Measurements from ENCODE around the gene NEFH. TPM values are rescaled to one million over a fixed set of nuclear protein-coding genes. Genes with fewer than 3 reads are reported as not detected.

NEFH gene
- total RNA-seq, 1 donor from 2014 or later, result 27.1 TPM

DNA sequence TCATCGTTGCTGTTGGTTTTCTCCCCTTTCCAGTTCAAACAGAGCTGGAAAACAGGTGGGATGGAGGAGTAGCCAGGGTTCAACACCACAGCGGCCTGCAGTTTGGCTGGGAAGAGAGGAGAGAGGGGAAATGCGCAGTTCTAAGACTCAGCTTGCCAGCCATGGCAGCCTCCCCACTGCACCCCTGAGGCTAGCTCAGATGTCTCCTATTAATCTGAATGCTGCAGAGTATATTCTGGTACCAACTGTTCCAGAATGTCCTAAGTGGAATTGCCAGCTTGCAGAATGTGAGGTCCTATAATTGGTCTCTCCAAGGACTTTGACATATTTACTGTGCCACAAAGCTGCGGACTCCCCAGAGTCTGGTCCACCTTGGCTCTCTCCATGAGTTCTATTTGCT, 32.0 kb downstream of the NEFH start:
- TF ChIP-seq, protein P1, sequence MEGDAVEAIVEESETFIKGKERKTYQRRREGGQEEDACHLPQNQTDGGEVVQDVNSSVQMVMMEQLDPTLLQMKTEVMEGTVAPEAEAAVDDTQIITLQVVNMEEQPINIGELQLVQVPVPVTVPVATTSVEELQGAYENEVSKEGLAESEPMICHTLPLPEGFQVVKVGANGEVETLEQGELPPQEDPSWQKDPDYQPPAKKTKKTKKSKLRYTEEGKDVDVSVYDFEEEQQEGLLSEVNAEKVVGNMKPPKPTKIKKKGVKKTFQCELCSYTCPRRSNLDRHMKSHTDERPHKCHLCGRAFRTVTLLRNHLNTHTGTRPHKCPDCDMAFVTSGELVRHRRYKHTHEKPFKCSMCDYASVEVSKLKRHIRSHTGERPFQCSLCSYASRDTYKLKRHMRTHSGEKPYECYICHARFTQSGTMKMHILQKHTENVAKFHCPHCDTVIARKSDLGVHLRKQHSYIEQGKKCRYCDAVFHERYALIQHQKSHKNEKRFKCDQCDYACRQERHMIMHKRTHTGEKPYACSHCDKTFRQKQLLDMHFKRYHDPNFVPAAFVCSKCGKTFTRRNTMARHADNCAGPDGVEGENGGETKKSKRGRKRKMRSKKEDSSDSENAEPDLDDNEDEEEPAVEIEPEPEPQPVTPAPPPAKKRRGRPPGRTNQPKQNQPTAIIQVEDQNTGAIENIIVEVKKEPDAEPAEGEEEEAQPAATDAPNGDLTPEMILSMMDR (IDR thresholded peaks at IDR 0.05; ENCODE audit: partially characterized antibody, unreplicated experiment), result no peak
- Mint-ChIP-seq H3K27me3 (ENCODE audit: unreplicated experiment) (peaks cover 2% of the 10 kb centered on the region), H3K4me1 (ENCODE audit: low read depth, unreplicated experiment) (no peaks in the 10 kb centered on the region), H3K9me3 (ENCODE audit: unreplicated experiment) (peaks cover 3% of the 10 kb centered on the region), H3K36me3 (ENCODE audit: unreplicated experiment) (no peaks in the 10 kb centered on the region), H3K27ac (ENCODE audit: unreplicated experiment) (no peak overlapping the region), H3K4me3 (ENCODE audit: unreplicated experiment) (no peak overlapping the region)
- DNase-seq, result no peak

DNA sequence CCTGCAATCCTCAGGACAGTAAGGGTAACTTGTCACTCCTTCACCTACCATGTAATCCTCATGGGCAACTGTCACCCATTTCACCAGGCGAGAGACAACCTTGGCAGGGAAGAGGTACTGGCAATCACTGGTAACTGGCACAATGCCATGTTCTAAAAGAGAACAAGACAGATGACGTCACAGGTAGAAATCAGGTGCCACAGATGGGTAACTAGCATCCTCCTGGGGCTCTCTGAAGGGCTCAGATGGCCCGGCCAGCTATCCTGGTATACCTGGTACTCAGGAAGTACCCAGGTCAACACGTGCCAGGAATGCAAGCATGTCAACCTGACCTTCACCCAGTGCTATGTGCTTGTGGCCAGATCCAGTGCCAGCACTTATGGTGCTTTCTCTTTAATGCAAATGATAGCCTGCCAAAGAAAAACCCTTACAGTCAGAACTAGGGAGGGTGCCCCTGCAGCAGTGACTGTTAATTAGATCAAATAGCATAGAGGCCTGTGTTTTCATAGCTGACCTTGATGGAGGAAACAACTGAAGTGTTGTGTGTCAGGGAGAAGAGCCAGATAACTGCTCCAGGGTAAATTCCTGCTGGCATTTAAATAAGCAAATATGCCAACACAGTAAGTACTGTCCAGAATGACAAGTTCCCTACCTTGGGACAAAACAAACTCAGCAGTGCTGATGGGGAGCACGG, 37.3 kb downstream of the NEFH start:
- no peak overlapping the region for H3K4me3 Mint-ChIP-seq (ENCODE audit: unreplicated experiment)
- TF ChIP-seq, protein P1 (IDR thresholded peaks at IDR 0.05; ENCODE audit: partially characterized antibody, unreplicated experiment), result no peak
- no peak overlapping the region for H3K27ac Mint-ChIP-seq (ENCODE audit: unreplicated experiment)
- no peaks in the 10 kb centered on the region for H3K36me3 Mint-ChIP-seq (ENCODE audit: unreplicated experiment)
- H3K4me1 Mint-ChIP-seq (ENCODE audit: low read depth, unreplicated experiment), result no peaks in the 10 kb centered on the region
- no peak for DNase-seq
- no peaks in the 10 kb centered on the region for H3K27me3 Mint-ChIP-seq (ENCODE audit: unreplicated experiment)
- H3K9me3 Mint-ChIP-seq (ENCODE audit: unreplicated experiment), result peaks cover 3% of the 10 kb centered on the region

DNA sequence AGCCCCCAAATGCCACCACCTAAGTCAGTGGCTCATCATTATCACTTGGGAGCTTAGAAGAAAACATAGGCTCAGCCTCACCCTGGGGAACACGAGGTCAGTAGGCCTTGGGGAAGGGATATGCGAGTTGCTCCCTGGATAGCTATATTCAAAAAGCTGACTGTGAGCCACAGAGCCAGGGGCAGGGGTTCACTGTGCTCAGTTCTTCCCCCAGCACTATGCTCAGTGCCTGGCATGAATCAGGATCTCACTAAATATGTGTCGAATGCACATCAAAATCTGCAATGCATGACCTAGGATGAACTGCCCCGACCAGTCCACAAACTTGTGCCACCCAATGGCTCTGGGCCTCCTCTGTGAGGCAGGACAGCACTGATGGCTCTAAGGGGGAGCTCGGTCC, 38.4 kb downstream of the NEFH start:
- H3K9me3 Mint-ChIP-seq (ENCODE audit: unreplicated experiment), result peaks cover 3% of the 10 kb centered on the region
- H3K4me1 Mint-ChIP-seq (ENCODE audit: low read depth, unreplicated experiment), result no peaks in the 10 kb centered on the region
- TF ChIP-seq, protein P1 (IDR thresholded peaks at IDR 0.05; ENCODE audit: partially characterized antibody, unreplicated experiment), result no peak
- H3K27me3 Mint-ChIP-seq (ENCODE audit: unreplicated experiment), result no peaks in the 10 kb centered on the region
- H3K4me3 Mint-ChIP-seq (ENCODE audit: unreplicated experiment), result no peak overlapping the region
- H3K27ac Mint-ChIP-seq (ENCODE audit: unreplicated experiment), result no peak overlapping the region
- DNase-seq, result no peak
- peaks cover 3% of the 10 kb centered on the region for H3K36me3 Mint-ChIP-seq (ENCODE audit: unreplicated experiment)

DNA sequence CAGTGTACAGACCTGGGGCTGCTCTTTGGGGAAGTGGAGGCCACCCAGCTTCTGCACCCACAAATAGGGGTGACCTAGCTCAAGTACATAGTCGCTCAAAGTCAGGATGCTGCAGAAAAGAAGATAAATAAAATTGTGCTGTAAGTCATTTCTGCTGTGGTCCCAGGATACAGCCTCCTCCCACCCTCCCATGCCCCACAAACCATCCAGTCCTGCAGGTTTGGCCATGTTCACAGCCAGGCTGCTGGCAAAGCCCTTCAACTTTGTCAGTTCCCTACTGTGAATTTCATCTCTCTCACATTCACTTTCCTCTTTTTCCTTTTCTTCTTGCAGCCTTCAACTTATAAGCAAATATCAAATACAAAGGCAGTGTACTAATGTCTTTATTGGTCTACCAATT, 40.0 kb downstream of the NEFH start:
- DNase-seq, result no peak
- Mint-ChIP-seq H3K27me3 (ENCODE audit: unreplicated experiment) (no peaks in the 10 kb centered on the region), H3K27ac (ENCODE audit: unreplicated experiment) (no peak overlapping the region), H3K36me3 (ENCODE audit: unreplicated experiment) (peaks cover 4% of the 10 kb centered on the region), H3K4me3 (ENCODE audit: unreplicated experiment) (no peak overlapping the region), H3K4me1 (ENCODE audit: low read depth, unreplicated experiment) (no peaks in the 10 kb centered on the region), H3K9me3 (ENCODE audit: unreplicated experiment) (peaks cover 3% of the 10 kb centered on the region)
- TF ChIP-seq, protein P1 (IDR thresholded peaks at IDR 0.05; ENCODE audit: partially characterized antibody, unreplicated experiment), result no peak

DNA sequence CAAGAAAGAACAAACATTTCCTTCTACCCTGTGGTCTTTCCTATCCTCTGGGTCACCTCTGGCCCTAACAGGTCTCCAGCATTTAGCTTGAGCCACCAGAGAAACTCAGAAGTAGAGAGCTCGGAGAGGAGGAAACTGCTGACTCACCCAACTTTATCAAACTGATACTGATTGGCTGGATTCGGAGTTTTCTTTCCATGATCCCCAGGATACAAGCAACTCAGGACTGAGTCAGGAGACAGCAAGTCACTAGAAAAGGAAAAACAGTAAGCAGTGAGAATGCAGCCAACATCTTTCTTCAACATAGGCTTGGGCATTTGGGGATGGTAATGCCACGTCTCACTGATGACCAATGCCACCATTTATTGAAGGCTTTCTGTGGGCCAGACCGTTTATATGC, 40.8 kb downstream of the NEFH start:
- no peaks in the 10 kb centered on the region for H3K27me3 Mint-ChIP-seq (ENCODE audit: unreplicated experiment)
- DNase-seq, result no peak
- TF ChIP-seq, protein P1 (IDR thresholded peaks at IDR 0.05; ENCODE audit: partially characterized antibody, unreplicated experiment), result no peak
- peaks cover 1% of the 10 kb centered on the region for H3K9me3 Mint-ChIP-seq (ENCODE audit: unreplicated experiment)
- H3K27ac Mint-ChIP-seq (ENCODE audit: unreplicated experiment), result no peak overlapping the region
- H3K4me1 Mint-ChIP-seq (ENCODE audit: low read depth, unreplicated experiment), result no peaks in the 10 kb centered on the region
- H3K4me3 Mint-ChIP-seq (ENCODE audit: unreplicated experiment), result no peak overlapping the region
- peaks cover 4% of the 10 kb centered on the region for H3K36me3 Mint-ChIP-seq (ENCODE audit: unreplicated experiment)
